ENCODE measurements around the gene PCDH9. TPM values are rescaled to one million over a fixed set of nuclear protein-coding genes. Genes with fewer than 3 reads are reported as not detected.

PCDH9 gene
- total RNA-seq, 1 donor from 2014 or later, result 14.7 TPM

DNA sequence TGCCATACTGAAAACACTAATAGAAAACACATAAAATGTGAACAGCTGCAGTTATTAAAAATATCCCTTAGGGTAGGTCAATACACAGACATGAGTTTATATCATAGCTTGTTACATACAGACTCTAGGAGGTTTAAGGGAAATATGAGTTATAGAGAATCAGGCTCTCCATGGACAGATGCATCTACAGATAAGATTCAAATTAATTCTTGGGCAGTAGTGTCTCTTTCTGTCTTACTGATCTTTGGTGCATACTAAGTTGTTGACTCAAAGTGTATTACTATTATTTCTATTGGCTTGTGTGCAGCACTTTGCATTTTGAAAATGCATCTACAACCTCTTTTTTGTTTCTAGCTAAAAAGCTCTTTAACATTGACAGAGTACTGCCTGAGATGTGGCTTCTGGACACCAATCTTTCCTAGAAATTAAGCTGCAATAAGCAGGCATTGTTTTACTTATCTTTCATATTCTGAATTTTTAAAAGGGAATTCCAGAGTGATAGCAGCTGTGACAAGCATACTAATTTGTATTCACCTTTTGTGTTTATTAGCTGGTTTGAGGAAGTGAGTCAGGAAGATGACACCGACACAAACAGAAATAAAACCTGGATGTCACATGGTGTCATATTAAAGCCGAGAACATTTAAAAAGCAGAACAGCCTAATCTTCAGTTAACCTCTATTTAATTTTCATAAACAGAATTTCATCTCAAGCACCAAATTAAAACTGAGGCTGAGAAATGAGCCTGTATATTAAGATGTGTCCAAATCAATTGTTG, 399.0 kb downstream of the PCDH9 start:
- H3K4me1 ChIP-seq, result peaks cover 20% of the 10 kb centered on the region
- H3K36me3 ChIP-seq, result no peaks in the 10 kb centered on the region
- TF ChIP-seq, protein P1, sequence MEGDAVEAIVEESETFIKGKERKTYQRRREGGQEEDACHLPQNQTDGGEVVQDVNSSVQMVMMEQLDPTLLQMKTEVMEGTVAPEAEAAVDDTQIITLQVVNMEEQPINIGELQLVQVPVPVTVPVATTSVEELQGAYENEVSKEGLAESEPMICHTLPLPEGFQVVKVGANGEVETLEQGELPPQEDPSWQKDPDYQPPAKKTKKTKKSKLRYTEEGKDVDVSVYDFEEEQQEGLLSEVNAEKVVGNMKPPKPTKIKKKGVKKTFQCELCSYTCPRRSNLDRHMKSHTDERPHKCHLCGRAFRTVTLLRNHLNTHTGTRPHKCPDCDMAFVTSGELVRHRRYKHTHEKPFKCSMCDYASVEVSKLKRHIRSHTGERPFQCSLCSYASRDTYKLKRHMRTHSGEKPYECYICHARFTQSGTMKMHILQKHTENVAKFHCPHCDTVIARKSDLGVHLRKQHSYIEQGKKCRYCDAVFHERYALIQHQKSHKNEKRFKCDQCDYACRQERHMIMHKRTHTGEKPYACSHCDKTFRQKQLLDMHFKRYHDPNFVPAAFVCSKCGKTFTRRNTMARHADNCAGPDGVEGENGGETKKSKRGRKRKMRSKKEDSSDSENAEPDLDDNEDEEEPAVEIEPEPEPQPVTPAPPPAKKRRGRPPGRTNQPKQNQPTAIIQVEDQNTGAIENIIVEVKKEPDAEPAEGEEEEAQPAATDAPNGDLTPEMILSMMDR (IDR thresholded peaks at IDR 0.05; ENCODE audit: borderline replicate concordance), result no peak
- no peak overlapping the region for H3K27ac ChIP-seq (replicated peaks)
- intact Hi-C loops (cut with micrococcal nuclease), result no loop called here
- no peaks in the 10 kb centered on the region for H3K27me3 ChIP-seq (ENCODE audit: low read depth)
- no peaks in the 10 kb centered on the region for H3K9me3 ChIP-seq (replicated peaks)
- DNase-seq, result no peak
- H3K4me3 ChIP-seq, result no peak overlapping the region

- no peak overlapping the region for H3K4me3 ChIP-seq
- H3K36me3 ChIP-seq, result no peaks in the 10 kb centered on the region
- H3K9me3 ChIP-seq (replicated peaks), result no peaks in the 10 kb centered on the region
- H3K4me1 ChIP-seq, result peaks cover 8% of the 10 kb centered on the region
- TF ChIP-seq, protein P1 (IDR thresholded peaks at IDR 0.05; ENCODE audit: borderline replicate concordance), result no peak
- intact Hi-C loops (cut with micrococcal nuclease), result no loop called here
- no peak overlapping the region for H3K27ac ChIP-seq (replicated peaks)
- H3K27me3 ChIP-seq (ENCODE audit: low read depth), result no peaks in the 10 kb centered on the region
- no peak for DNase-seq
Measured at GRCh38 chr13:66829803-66830202, 400.3 kb downstream of the PCDH9 start.

DNA sequence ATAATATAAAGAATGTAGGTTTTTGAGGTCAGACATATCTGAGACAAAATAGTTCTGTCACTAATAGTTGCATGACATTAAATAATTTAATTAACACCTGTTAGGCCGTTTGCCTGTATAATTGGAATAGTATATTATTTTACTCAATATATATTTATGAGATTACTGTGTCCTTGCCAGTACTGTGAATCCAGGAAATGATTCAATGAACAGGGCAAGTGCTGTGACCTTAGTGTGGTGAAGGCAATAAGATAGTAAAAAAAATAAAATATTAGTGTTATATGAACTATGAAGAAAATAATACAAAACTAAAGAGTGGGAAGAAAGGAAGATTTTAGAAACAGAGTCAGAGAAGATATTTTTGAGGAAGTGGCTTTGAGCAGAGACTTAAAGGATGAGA, 403.7 kb downstream of the PCDH9 start:
- Histone ChIP-seq H3K4me3 (no peak overlapping the region), H3K9me3 (replicated peaks) (no peaks in the 10 kb centered on the region), H3K27me3 (ENCODE audit: low read depth) (no peaks in the 10 kb centered on the region), H3K27ac (replicated peaks) (no peak overlapping the region), H3K36me3 (no peaks in the 10 kb centered on the region), H3K4me1 (no peaks in the 10 kb centered on the region)
- intact Hi-C loops (cut with micrococcal nuclease), result no loop called here
- TF ChIP-seq, protein P1 (IDR thresholded peaks at IDR 0.05; ENCODE audit: borderline replicate concordance), result no peak
- no peak for DNase-seq

- DNase-seq, result no peak
- TF ChIP-seq, protein P1 (IDR thresholded peaks at IDR 0.05; ENCODE audit: borderline replicate concordance), result no peak
- H3K27me3 ChIP-seq (ENCODE audit: low read depth), result no peaks in the 10 kb centered on the region
Measured at GRCh38 chr13:66821551-66821950, 408.6 kb downstream of the PCDH9 start.

DNA sequence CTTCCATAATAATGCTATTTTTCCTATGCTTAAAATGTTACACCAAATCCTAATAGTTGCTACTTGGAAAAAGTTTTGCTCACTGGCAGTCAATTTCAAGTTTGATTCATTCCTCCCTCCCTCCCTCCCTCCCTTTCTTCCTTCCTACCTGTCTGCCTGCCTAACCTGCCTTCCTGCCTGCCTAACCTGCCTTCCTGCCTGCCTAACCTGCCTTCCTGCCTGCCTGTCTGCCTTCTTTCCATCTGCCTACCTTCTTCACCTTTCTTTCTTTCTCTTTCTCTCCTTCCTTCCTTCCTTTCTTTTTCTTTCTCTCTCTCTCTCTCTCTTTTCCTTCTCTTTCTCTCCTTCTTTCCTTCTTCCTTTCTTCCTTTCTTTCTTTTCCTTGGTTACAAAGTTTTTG, 418.7 kb downstream of the PCDH9 start:
- intact Hi-C loops (cut with micrococcal nuclease), result no loop called here
- DNase-seq, result no peak
- no peaks in the 10 kb centered on the region for H3K27me3 ChIP-seq (ENCODE audit: low read depth)

More at GRCh38 chr13:66821551-66821950, 408.6 kb downstream of the PCDH9 start:
- Histone ChIP-seq H3K4me3 (no peak overlapping the region), H3K27ac (replicated peaks) (no peak overlapping the region), H3K9me3 (replicated peaks) (peaks cover 4% of the 10 kb centered on the region), H3K36me3 (no peaks in the 10 kb centered on the region), H3K4me1 (no peaks in the 10 kb centered on the region)
- intact Hi-C loops (cut with micrococcal nuclease), result no loop called here

More for the DNA sequence above, 418.7 kb downstream of the PCDH9 start:
- H3K4me3 ChIP-seq, result no peak overlapping the region
- no peaks in the 10 kb centered on the region for H3K9me3 ChIP-seq (replicated peaks)
- H3K27ac ChIP-seq (replicated peaks), result no peak overlapping the region
- H3K4me1 ChIP-seq, result peaks cover 3% of the 10 kb centered on the region
- TF ChIP-seq, protein P1 (IDR thresholded peaks at IDR 0.05; ENCODE audit: borderline replicate concordance), result no peak
- no peaks in the 10 kb centered on the region for H3K36me3 ChIP-seq
